Measurements from ENCODE around the gene PAX6. TPM values are rescaled to one million over a fixed set of nuclear protein-coding genes. Genes with fewer than 3 reads are reported as not detected.

The PAX6 gene
- total RNA-seq, 1 experiment from 2014 or later: 0.43 TPM

DNA sequence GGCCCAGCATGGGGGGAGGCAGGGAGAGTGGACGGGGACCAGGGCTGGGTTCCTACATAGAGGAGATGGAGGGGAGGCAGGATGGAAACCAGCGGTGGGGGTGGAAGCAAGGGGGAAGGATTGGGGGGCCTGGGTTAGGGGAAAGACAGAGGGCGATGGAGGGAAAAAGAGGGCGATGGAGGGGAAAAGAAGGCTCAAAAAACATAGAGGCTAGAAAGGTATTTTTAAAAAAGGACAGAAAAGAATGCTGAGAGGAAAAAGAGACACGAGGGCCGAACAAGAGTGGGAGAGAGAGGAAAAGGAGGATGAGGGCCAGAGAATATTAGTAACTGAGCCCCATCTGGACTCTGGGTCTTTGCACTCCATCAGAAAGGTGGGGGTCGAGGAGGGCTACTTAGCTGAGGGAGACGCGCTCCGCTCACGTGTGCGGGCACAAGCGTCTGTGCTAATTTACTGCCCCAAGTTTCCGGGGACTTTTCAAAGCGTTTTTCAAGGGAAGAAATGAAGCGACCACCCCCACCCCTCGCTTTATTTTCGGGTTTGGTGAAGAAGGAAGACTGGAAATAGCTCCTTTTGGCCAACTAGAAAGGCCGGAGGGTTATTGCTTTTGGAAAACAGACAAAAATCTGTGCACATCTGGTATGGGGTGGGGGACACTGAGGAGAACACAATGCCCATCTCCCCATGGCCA, 14.5 kb downstream of the PAX6 start:
- Mint-ChIP-seq H3K27ac (ENCODE audit: unreplicated experiment) (no peak overlapping the region), H3K4me1 (ENCODE audit: low read depth, unreplicated experiment) (no peaks in the 10 kb centered on the region), H3K36me3 (ENCODE audit: insufficient read depth, unreplicated experiment) (no peaks in the 10 kb centered on the region), H3K9me3 (ENCODE audit: unreplicated experiment) (no peaks in the 10 kb centered on the region), H3K4me3 (ENCODE audit: unreplicated experiment) (no peak overlapping the region), H3K27me3 (ENCODE audit: insufficient read depth, unreplicated experiment) (peaks cover 37% of the 10 kb centered on the region)
- Histone ChIP-seq H3K4me3 (ENCODE audit: low read depth, low read length) (no peak overlapping the region), H3K27me3 (replicated peaks; ENCODE audit: control insufficient read depth, insufficient read depth, low read length) (peaks cover 3% of the 10 kb centered on the region; the same call in 1 of the 2 replicates), H3K4me1 (no peaks in the 10 kb centered on the region), H3K36me3 (ENCODE audit: control insufficient read depth, insufficient read depth, low read length) (no peaks in the 10 kb centered on the region), H3K9me3 (no peaks in the 10 kb centered on the region)
- TF ChIP-seq, protein P1, sequence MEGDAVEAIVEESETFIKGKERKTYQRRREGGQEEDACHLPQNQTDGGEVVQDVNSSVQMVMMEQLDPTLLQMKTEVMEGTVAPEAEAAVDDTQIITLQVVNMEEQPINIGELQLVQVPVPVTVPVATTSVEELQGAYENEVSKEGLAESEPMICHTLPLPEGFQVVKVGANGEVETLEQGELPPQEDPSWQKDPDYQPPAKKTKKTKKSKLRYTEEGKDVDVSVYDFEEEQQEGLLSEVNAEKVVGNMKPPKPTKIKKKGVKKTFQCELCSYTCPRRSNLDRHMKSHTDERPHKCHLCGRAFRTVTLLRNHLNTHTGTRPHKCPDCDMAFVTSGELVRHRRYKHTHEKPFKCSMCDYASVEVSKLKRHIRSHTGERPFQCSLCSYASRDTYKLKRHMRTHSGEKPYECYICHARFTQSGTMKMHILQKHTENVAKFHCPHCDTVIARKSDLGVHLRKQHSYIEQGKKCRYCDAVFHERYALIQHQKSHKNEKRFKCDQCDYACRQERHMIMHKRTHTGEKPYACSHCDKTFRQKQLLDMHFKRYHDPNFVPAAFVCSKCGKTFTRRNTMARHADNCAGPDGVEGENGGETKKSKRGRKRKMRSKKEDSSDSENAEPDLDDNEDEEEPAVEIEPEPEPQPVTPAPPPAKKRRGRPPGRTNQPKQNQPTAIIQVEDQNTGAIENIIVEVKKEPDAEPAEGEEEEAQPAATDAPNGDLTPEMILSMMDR (IDR thresholded peaks at IDR 0.05; ENCODE audit: insufficient read depth in 1 of 2, low read depth in 1 of 2, low read length in 1 of 2, severe bottlenecking in 1 of 2, unreplicated experiment in 1 of 2): no peak
- no TSS peak for BruUV-seq (replicated peaks)
- CTCF ChIA-PET: interaction anchor here (0.6 kb wide), 1 partner anchor 75 kb away, joined by 3 read pairs; no protein-coding TSS in a partner anchor
- DNase-seq: no peak
- POLR2A ChIA-PET: interaction anchor here (0.6 kb wide), 2 partner anchors 294 to 1653 kb away, joined by 6 read pairs; no protein-coding TSS in a partner anchor
- intact Hi-C loops (cut with micrococcal nuclease; ENCODE audit: unreplicated experiment): no loop called here

DNA sequence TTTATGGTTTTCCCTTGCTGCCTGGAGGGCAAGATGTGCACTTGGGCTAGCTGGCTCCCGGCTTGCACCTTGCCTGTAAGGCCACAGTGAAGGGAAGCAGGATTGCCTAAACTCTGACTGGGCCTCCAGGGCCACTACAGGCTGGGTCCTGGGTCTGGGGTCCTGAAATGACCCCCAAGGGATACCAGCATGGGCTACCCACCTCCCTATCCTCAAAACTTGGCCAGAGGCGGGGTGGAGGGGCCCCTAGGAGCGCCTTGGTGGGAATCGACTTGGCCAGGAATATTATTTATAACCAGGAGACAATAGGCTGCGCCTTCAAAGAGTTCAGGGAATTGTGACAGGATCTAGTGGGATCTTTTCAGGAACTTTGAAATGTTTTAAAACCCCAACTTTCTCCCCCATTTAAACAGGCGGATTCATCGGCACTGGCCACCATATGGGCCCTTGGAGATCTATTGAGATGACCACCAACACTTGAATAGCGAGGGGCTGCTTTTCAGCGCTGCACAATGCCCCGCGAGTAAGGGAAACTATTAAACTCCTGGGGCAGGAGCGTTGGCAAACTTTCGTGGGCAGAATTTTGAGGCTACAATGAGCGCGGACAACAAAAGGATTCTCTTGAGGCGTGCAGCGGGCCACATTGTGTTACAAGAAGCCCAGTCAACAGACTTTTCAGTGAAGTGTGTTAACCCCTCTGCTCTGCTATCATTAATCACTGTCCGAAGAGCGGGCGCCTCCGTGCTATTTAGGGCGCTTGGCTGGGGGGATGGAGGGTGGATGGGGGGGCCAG, 15.2 kb downstream of the PAX6 start:
- Mint-ChIP-seq H3K4me1 (ENCODE audit: low read depth, unreplicated experiment) (no peaks in the 10 kb centered on the region), H3K27me3 (ENCODE audit: insufficient read depth, unreplicated experiment) (peaks cover 35% of the 10 kb centered on the region), H3K4me3 (ENCODE audit: unreplicated experiment) (no peak overlapping the region), H3K9me3 (ENCODE audit: unreplicated experiment) (no peaks in the 10 kb centered on the region), H3K27ac (ENCODE audit: unreplicated experiment) (no peak overlapping the region), H3K36me3 (ENCODE audit: insufficient read depth, unreplicated experiment) (no peaks in the 10 kb centered on the region)
- intact Hi-C loops (cut with micrococcal nuclease; ENCODE audit: unreplicated experiment): no loop called here
- Histone ChIP-seq H3K27me3 (replicated peaks; ENCODE audit: control insufficient read depth, insufficient read depth, low read length) (0 out of 2 replicates have a peak, but pooled peaks cover 1% of the 10 kb centered on the region), H3K9me3 (no peaks in the 10 kb centered on the region), H3K36me3 (ENCODE audit: control insufficient read depth, insufficient read depth, low read length) (no peaks in the 10 kb centered on the region), H3K4me3 (ENCODE audit: low read depth, low read length) (no peak overlapping the region), H3K4me1 (no peaks in the 10 kb centered on the region)
- no peak for DNase-seq
- no TSS peak for BruUV-seq (replicated peaks)
- TF ChIP-seq, protein P1 (IDR thresholded peaks at IDR 0.05; ENCODE audit: insufficient read depth in 1 of 2, low read depth in 1 of 2, low read length in 1 of 2, severe bottlenecking in 1 of 2, unreplicated experiment in 1 of 2): no peak
- ChIA-PET CTCF (no interaction called here), POLR2A (no interaction called here)

DNA sequence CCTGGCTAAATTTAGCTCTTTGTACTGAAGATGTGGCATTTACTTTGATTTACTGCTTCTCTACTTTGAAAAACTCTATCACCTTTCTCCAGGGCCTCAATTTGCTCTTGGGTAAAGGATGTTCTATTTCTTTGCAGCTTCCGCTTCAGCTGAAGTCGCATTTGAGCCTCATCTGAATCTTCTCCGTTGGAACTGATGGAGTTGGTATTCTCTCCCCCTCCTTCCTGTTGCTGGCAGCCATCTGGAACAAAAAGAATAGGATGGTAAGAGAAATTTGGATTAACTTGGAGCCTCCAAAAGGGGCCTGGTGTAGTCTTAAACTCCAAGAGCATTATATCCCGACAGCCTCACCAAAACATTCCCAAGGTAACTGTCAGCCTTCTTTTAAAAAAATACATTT, 16.6 kb downstream of the PAX6 start:
- Mint-ChIP-seq H3K27me3 (ENCODE audit: insufficient read depth, unreplicated experiment) (peaks cover 24% of the 10 kb centered on the region), H3K36me3 (ENCODE audit: insufficient read depth, unreplicated experiment) (no peaks in the 10 kb centered on the region), H3K9me3 (ENCODE audit: unreplicated experiment) (no peaks in the 10 kb centered on the region), H3K27ac (ENCODE audit: unreplicated experiment) (no peak overlapping the region), H3K4me3 (ENCODE audit: unreplicated experiment) (no peak overlapping the region), H3K4me1 (ENCODE audit: low read depth, unreplicated experiment) (no peaks in the 10 kb centered on the region)
- ChIA-PET CTCF (no interaction called here), POLR2A (no interaction called here)
- intact Hi-C loops (cut with micrococcal nuclease; ENCODE audit: unreplicated experiment): no loop called here
- H3K4me3 ChIP-seq (ENCODE audit: low read depth, low read length): no peak overlapping the region
- no peaks in the 10 kb centered on the region for H3K4me1 ChIP-seq
- no peaks in the 10 kb centered on the region for H3K27me3 ChIP-seq (replicated peaks; ENCODE audit: control insufficient read depth, insufficient read depth, low read length)
- TF ChIP-seq, protein P1 (IDR thresholded peaks at IDR 0.05; ENCODE audit: insufficient read depth in 1 of 2, low read depth in 1 of 2, low read length in 1 of 2, severe bottlenecking in 1 of 2, unreplicated experiment in 1 of 2): no peak
- BruUV-seq (replicated peaks): no TSS peak
- no peak for DNase-seq
- no peaks in the 10 kb centered on the region for H3K36me3 ChIP-seq (ENCODE audit: control insufficient read depth, insufficient read depth, low read length)
- H3K9me3 ChIP-seq: no peaks in the 10 kb centered on the region
